Brain microvascular endothelial cell (primary cell): ENCODE measurements around the gene LRBA.
"Not testable (repeated sequence)": the region's sequence is repeated elsewhere in the genome, so short reads cannot be mapped to it uniquely, and the experiment has no call there.

Experiments used
- DNase-seq: peaks from one replicate; pipeline ENCODE4 v3.0.0-alpha.2; 2020
- H3K27ac ChIP-seq: fragments of 250-450 bp; sonication (Bioruptor Pico); 2 replicates; pipeline ENCODE4 v1.5.1; 2020; ENCODE audit warnings: mild to moderate bottlenecking, moderate library complexity
- H3K27me3 ChIP-seq: fragments of 250-450 bp; sonication (Bioruptor Pico); replicated peaks from 2 replicates; pipeline ENCODE4 v1.5.1; 2020; ENCODE audit warnings: mild to moderate bottlenecking
- H3K36me3 ChIP-seq: fragments of 250-450 bp; sonication (Bioruptor Pico); replicated peaks from 2 replicates; pipeline ENCODE4 v1.5.1; 2020; ENCODE audit warnings: mild to moderate bottlenecking
- H3K4me3 ChIP-seq: 2 replicates; pipeline ENCODE4 v1.5.1; 2011; ENCODE audit warnings: low read depth, mild to moderate bottlenecking, control low read depth, low read length, moderate library complexity
- CTCF ChIP-seq: IDR thresholded peaks from 2 replicates; pipeline ENCODE4 v1.5.1; 2011; ENCODE audit warnings: low read depth, mild to moderate bottlenecking, moderate library complexity, low read length, control low read depth, inconsistent platforms; ENCODE audit errors: missing control alignments
- in situ Hi-C: cut with HindIII; loops from 2 replicates; pipeline ENCODE4 v1.10.0; 2017; ENCODE audit warnings: low sequenced_read_pairs, low pct_ligation_motif_present

LRBA gene

GRCh38 chr4:151014521-151015458 lies at the start of gene LRBA:
Gene LRBA (minus strand): TSS chr4:151015284. CDS start chr4:151014642, 642 bp downstream.
- Histone ChIP-seq H3K36me3 (no peaks in the 10 kb centered on the region), H3K4me3 (peak within 1 kb of the TSS; percentile 96), H3K27ac (peak within 1 kb of the TSS; percentile 54), H3K27me3 (no peaks in the 10 kb centered on the region)
- peak; percentile 56 for DNase-seq
- in situ Hi-C loops, result no loop called here
- no peak for TF ChIP-seq CTCF

GRCh38 chr4:151063143-151063542 lies 48.1 kb upstream of the LRBA start:
- in situ Hi-C loops, H3K27me3 ChIP-seq, H3K27ac ChIP-seq, DNase-seq, H3K4me3 ChIP-seq, H3K36me3 ChIP-seq: not testable (repeated sequence)

GRCh38 chr4:151055539-151055938 lies 40.5 kb upstream of the LRBA start:
- no peak for TF ChIP-seq CTCF

GRCh38 chr4:151052785-151053184 lies 37.7 kb upstream of the LRBA start:
- no peak for TF ChIP-seq CTCF
- no peak for DNase-seq
- in situ Hi-C loops, result no loop called here
- H3K36me3 ChIP-seq, result no peaks in the 10 kb centered on the region
- no peak overlapping the region for H3K4me3 ChIP-seq
- H3K27me3 ChIP-seq, result no peaks in the 10 kb centered on the region
- no peak overlapping the region for H3K27ac ChIP-seq

More at GRCh38 chr4:151055539-151055938, 40.5 kb upstream of the LRBA start:
- in situ Hi-C loops, result no loop called here
- Histone ChIP-seq H3K27ac (no peak overlapping the region), H3K27me3 (no peaks in the 10 kb centered on the region), H3K36me3 (no peaks in the 10 kb centered on the region), H3K4me3 (no peak overlapping the region)
- no peak for DNase-seq

- no peak for TF ChIP-seq CTCF
- Histone ChIP-seq H3K27me3 (no peaks in the 10 kb centered on the region), H3K27ac (no peak overlapping the region), H3K4me3 (no peak overlapping the region), H3K36me3 (no peaks in the 10 kb centered on the region)
- DNase-seq, result no peak
- in situ Hi-C loops, result no loop called here
Observed at GRCh38 chr4:151049430-151049884, 34.4 kb upstream of the LRBA start.

GRCh38 chr4:151048913-151049312 lies 33.8 kb upstream of the LRBA start:
- H3K4me3 ChIP-seq, result no peak overlapping the region
- DNase-seq, result no peak
- TF ChIP-seq CTCF, result no peak
- no peak overlapping the region for H3K27ac ChIP-seq
- no peaks in the 10 kb centered on the region for H3K27me3 ChIP-seq
- in situ Hi-C loops, result no loop called here
- no peaks in the 10 kb centered on the region for H3K36me3 ChIP-seq
